DND-41 (cell line): ENCODE results near the gene TGM2.

Experiments used
- ATAC-seq: fragments of 200-7000 bp; cut with Tn5 transposase; 3 replicates; pipeline ENCODE4 v1.9.1; 2021; ENCODE audit warnings: low read depth; ENCODE audit not compliant: insufficient read depth
- DNase-seq: peaks from one replicate; pipeline ENCODE4 v3.0.0-alpha.2; 2020
- H2AFZ ChIP-seq: 2 replicates; pipeline ENCODE4 v1.6.0; 2012; ENCODE audit warnings: low read depth, low read length
- H3K27ac ChIP-seq: 2 replicates; pipeline ENCODE4 v1.5.1; 2012; ENCODE audit warnings: low read length, inconsistent platforms
- H3K27me3 ChIP-seq: fragments of 200-600 bp; sonication (generic); 2 replicates; pipeline ENCODE4 v1.6.0; 2012; ENCODE audit warnings: low read length, mild to moderate bottlenecking, inconsistent platforms; ENCODE audit not compliant: insufficient read depth, poor library complexity
- H3K36me3 ChIP-seq: 2 replicates; pipeline ENCODE4 v1.5.1; 2012; ENCODE audit warnings: low read length, inconsistent platforms; ENCODE audit not compliant: insufficient read depth
- H3K4me1 ChIP-seq: 2 replicates; pipeline ENCODE4 v1.5.1; 2012; ENCODE audit warnings: mild to moderate bottlenecking, low read length; ENCODE audit not compliant: insufficient read depth
- H3K4me2 ChIP-seq: 2 replicates; pipeline ENCODE4 v1.6.0; 2012; ENCODE audit warnings: mild to moderate bottlenecking, moderate library complexity, low read length, inconsistent platforms; ENCODE audit not compliant: insufficient read depth
- H3K4me3 ChIP-seq, 2 experiments: fragments of 200-600 bp in 1 of 2; shearing (Covaris generic) in 1 of 2; 2 replicates each; pipeline ENCODE4 v1.5.1; 2012 to 2016; ENCODE audit warnings: inconsistent platforms in 2 of 2, low read length in 2 of 2, mild to moderate bottlenecking in 2 of 2, low read depth in 1 of 2, moderate library complexity in 1 of 2
- H3K79me2 ChIP-seq: 2 replicates; pipeline ENCODE4 v1.6.0; 2012; ENCODE audit warnings: low read length, inconsistent platforms; ENCODE audit not compliant: insufficient read depth
- H3K9ac ChIP-seq: 2 replicates; pipeline ENCODE4 v1.6.0; 2012; ENCODE audit warnings: low read depth, mild to moderate bottlenecking, inconsistent platforms, low read length, moderate library complexity
- H3K9me3 ChIP-seq: 2 replicates; pipeline ENCODE4 v1.5.1; 2012; ENCODE audit warnings: low read length, moderate library complexity, mild to moderate bottlenecking, inconsistent platforms; ENCODE audit not compliant: insufficient read depth, severe bottlenecking
- H4K20me1 ChIP-seq: 2 replicates; pipeline ENCODE4 v1.6.0; 2012; ENCODE audit warnings: low read length; ENCODE audit not compliant: insufficient read depth
- CTCF ChIP-seq: IDR thresholded peaks from 2 replicates; pipeline ENCODE4 v1.5.1; 2012; ENCODE audit warnings: borderline replicate concordance, low read length, moderate library complexity, mild to moderate bottlenecking; ENCODE audit not compliant: poor library complexity, severe bottlenecking; ENCODE audit errors: extremely low read depth
- EZH2 ChIP-seq: IDR thresholded peaks from 3 replicates; pipeline ENCODE4 v1.6.1; 2012; ENCODE audit warnings: borderline replicate concordance, low read depth, mild to moderate bottlenecking, moderate library complexity, low read length, inconsistent platforms; ENCODE audit not compliant: severe bottlenecking

Gene TGM2

GRCh38 chr20:38133680-38134426 is 31.2 kb downstream of the TGM2 start:
- Histone ChIP-seq H4K20me1 (peaks cover 4% of the 10 kb centered on the region; the same call in 1 of the 2 replicates), H3K27ac (no peak overlapping the region), H3K4me1 (no peaks in the 10 kb centered on the region), H3K27me3 (no peaks in the 10 kb centered on the region), H3K9ac (no peak overlapping the region), H3K9me3 (no peaks in the 10 kb centered on the region), H2AFZ (no peak overlapping the region), H3K36me3 (no peaks in the 10 kb centered on the region), H3K4me2 (no peak overlapping the region), H3K4me3 (no peak overlapping the region), H3K79me2 (no peaks in the 10 kb centered on the region)
- no peak for DNase-seq
- ATAC-seq = no peak
- no peak for TF ChIP-seq CTCF

GRCh38 chr20:38132910-38133501 is 32.1 kb downstream of the TGM2 start:
- Histone ChIP-seq H3K4me2 (no peak overlapping the region), H2AFZ (no peak overlapping the region), H4K20me1 (peaks cover 4% of the 10 kb centered on the region; the same call in 1 of the 2 replicates), H3K27me3 (no peaks in the 10 kb centered on the region), H3K79me2 (no peaks in the 10 kb centered on the region), H3K9me3 (no peaks in the 10 kb centered on the region), H3K36me3 (no peaks in the 10 kb centered on the region), H3K9ac (no peak overlapping the region), H3K27ac (no peak overlapping the region), H3K4me1 (no peaks in the 10 kb centered on the region), H3K4me3 (no peak overlapping the region)
- no peak for DNase-seq
- TF ChIP-seq EZH2 (no peak), CTCF (no peak)
- ATAC-seq = no peak

- Histone ChIP-seq H3K4me1 (no peaks in the 10 kb centered on the region), H3K9ac (no peak overlapping the region), H4K20me1 (peaks cover 4% of the 10 kb centered on the region; the same call in 1 of the 2 replicates), H2AFZ (no peak overlapping the region), H3K27ac (no peak overlapping the region), H3K9me3 (no peaks in the 10 kb centered on the region), H3K4me2 (no peak overlapping the region), H3K27me3 (no peaks in the 10 kb centered on the region), H3K79me2 (no peaks in the 10 kb centered on the region), H3K36me3 (no peaks in the 10 kb centered on the region), H3K4me3 (no peak overlapping the region)
- ATAC-seq (no peak), DNase-seq (no peak)
- no peak for TF ChIP-seq EZH2
- TF ChIP-seq CTCF = no peak
Observed at GRCh38 chr20:38132156-38132909, 32.7 kb downstream of the TGM2 start.
